Transverse colon (tissue), 4 donors: ENCODE data around the gene STAMBPL1.

Experiments
- CTCF ChIP-seq, 5 experiments: fragments of 200-600 bp in 3 of 5; fragments of 450-650 bp in 2 of 5; sonication (generic) in 3 of 5; IDR thresholded peaks; 1 replicate in 2 of 5; 2 replicates in 3 of 5; pipeline ENCODE4 v1.5.1; 2016 to 2017; ENCODE audit warnings: antibody characterized with exemption in 5 of 5, inconsistent platforms in 3 of 5, mild to moderate bottlenecking in 2 of 5, moderate library complexity in 1 of 5
- EP300 ChIP-seq: sonication (generic); formaldehyde crosslinking; IDR thresholded peaks from one replicate; pipeline ENCODE4 v1.6.1; 2017; ENCODE audit warnings: antibody characterized with exemption, low read depth
- POLR2A ChIP-seq: fragments of 450-650 bp; IDR thresholded peaks from one replicate; pipeline ENCODE4 v1.6.1; 2016; ENCODE audit warnings: antibody characterized with exemption, mild to moderate bottlenecking, moderate library complexity
- POLR2AphosphoS5 ChIP-seq, 3 donors: sonication (generic); formaldehyde crosslinking; IDR thresholded peaks; one replicate each; pipeline ENCODE4 v1.6.1; 2016; ENCODE audit warnings: antibody characterized with exemption in 3 of 3

- TF ChIP-seq POLR2A (no peak), CTCF (IDR thresholded peaks at IDR 0.05) (no peak), EP300 (no peak), POLR2AphosphoS5 (IDR thresholded peaks at IDR 0.05) (no peak)
Measured at GRCh38 chr10:88879534-88880281, at the start of gene STAMBPL1.
